ENCODE results near the gene IL21R.

DNA sequence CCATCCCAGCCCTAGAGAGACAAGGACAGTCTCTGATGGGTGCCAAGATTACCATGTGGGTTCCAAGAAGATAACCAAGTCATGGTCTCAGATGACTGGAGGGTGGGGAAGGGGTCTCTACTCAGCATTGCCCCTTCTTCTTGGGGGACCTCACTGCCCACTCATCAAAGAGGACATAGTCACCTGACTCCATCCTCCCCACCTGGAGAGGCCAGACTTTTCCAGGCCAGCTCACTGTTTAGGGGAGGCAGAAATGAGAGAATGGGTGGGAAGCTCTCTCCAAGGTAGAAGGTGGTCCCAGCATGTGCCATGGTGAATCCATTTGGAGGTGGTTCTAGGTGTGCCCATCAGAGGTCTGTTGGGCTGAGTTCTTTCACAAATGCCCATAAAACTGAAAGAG lies 20.7 kb upstream of the IL21R start:
- TF ChIP-seq REST (IDR thresholded peaks at IDR 0.05; ENCODE audit: insufficient read depth in 1 of 2, low read depth in 2 of 2, low read length in 2 of 2) (no peak), POLR2AphosphoS5 (IDR thresholded peaks at IDR 0.05; ENCODE audit: low read depth, low read length) (no peak), TAF1 (IDR thresholded peaks at IDR 0.05; ENCODE audit: borderline replicate concordance, insufficient read depth, low read length) (no peak)

Data from PFSK-1 (cell line).